A549 (cell line): ENCODE data around the gene CASTOR1. TPM values are rescaled to one million over a fixed set of nuclear protein-coding genes. Genes with fewer than 3 reads are reported as not detected.

ENCODE experiments used
- ATAC-seq, 2 experiments: fragments of 200-7000 bp in 1 of 2; fragments of >200 bp in 1 of 2; cut with Nextera tagmentation in 1 of 2; cut with Tn5 transposase in 1 of 2; 3 replicates each; pipeline versions ENCODE4 v1.8.0 to v1.9.1; 2018 to 2020; ENCODE audit warnings: mild to moderate bottlenecking in 1 of 2, moderate library complexity in 1 of 2
- CTCF ChIA-PET: fragments of 300-600 bp; sonication (Branson Sonifier 250); formaldehyde crosslinking; extraction: SDS; loops from one replicate; lab custom pipeline; 2021; ENCODE audit warnings: antibody characterized with exemption, inconsistent platforms; lab: Yijun Ruan, JAX
- POLR2A ChIA-PET: fragments of 350-600 bp; formaldehyde crosslinking; extraction: SDS; loops from one replicate; lab custom pipeline; 2021; ENCODE audit warnings: antibody characterized with exemption, inconsistent platforms; lab: Yijun Ruan, JAX
- DNase-seq, 2 experiments: peaks; one replicate each; pipeline versions ENCODE4 v3.0.0 to v3.0.0-alpha.2; 2011 to 2016; ENCODE audit warnings: low read depth in 1 of 2, low spot score in 1 of 2
- FAIRE-seq: peaks from 2 replicates; lab custom pipeline; 2011; peaks lifted over from hg19 to GRCh38; lab: Jason Lieb, UNC
- H3K27ac ChIP-seq, 2 experiments: fragments of >200 bp; sonication (Bioruptor Twin); formaldehyde crosslinking; 3 replicates each; pipeline ENCODE4 v1.5.1; 2016 to 2017
- H3K4me1 ChIP-seq: fragments of >200 bp; sonication (Bioruptor Twin); formaldehyde crosslinking; 3 replicates; pipeline ENCODE4 v1.6.1; 2016
- H3K4me2 ChIP-seq: fragments of >200 bp; sonication (Bioruptor Twin); formaldehyde crosslinking; 3 replicates; pipeline ENCODE4 v1.6.1; 2016
- H3K4me3 ChIP-seq: fragments of >200 bp; sonication (Bioruptor Twin); formaldehyde crosslinking; 3 replicates; pipeline ENCODE4 v1.5.1; 2016
- H3K9me3 ChIP-seq: fragments of >200 bp; sonication (Bioruptor Twin); formaldehyde crosslinking; 3 replicates; pipeline ENCODE4 v1.6.1; 2016
- BHLHE40 ChIP-seq: IDR thresholded peaks from 2 replicates; pipeline ENCODE4 v1.6.1; 2012; ENCODE audit warnings: low read depth, low read length, inconsistent platforms
- CEBPB ChIP-seq, 2 experiments: fragments of >200 bp in 1 of 2; sonication (Bioruptor Twin) in 1 of 2; formaldehyde crosslinking in 1 of 2; IDR thresholded peaks; 2 replicates each; pipeline ENCODE4 v1.6.1; 2012 to 2016
- EHF ChIP-seq: fragments of 250-450 bp; sonication (Bioruptor Pico); IDR thresholded peaks from 2 replicates; pipeline ENCODE4 v1.5.0; 2020; ENCODE audit warnings: mild to moderate bottlenecking
- FOSL2 ChIP-seq, 2 experiments: fragments of 450-650 bp in 1 of 2; fragments of >200 bp in 1 of 2; sonication (Bioruptor Twin) in 1 of 2; formaldehyde crosslinking; IDR thresholded peaks; 2 replicates each; pipeline versions ENCODE4 v1.5.0 to v1.6.1; 2016 to 2020; ENCODE audit warnings: mild to moderate bottlenecking in 1 of 2, moderate library complexity in 1 of 2
- GATA3 ChIP-seq: IDR thresholded peaks from 2 replicates; pipeline ENCODE4 v1.6.1; 2012; ENCODE audit warnings: borderline replicate concordance
- HEYL ChIP-seq: fragments of 250-450 bp; sonication (Bioruptor Pico); IDR thresholded peaks from 2 replicates; pipeline ENCODE4 v1.8.0; 2021; ENCODE audit warnings: mild to moderate bottlenecking, moderate library complexity
- HMGXB4 ChIP-seq: fragments of 250-450 bp; sonication (Bioruptor Pico); IDR thresholded peaks from 2 replicates; pipeline ENCODE4 v1.5.0; 2021; ENCODE audit warnings: mild to moderate bottlenecking, moderate library complexity, borderline replicate concordance
- HOXB5 ChIP-seq: fragments of 250-450 bp; sonication (Bioruptor Pico); IDR thresholded peaks from 2 replicates; pipeline ENCODE4 v1.5.0; 2020; ENCODE audit warnings: mild to moderate bottlenecking, moderate library complexity
- KDM1A ChIP-seq: fragments of 200-600 bp; sonication (generic); IDR thresholded peaks from 2 replicates; pipeline ENCODE4 v1.6.1; 2016; ENCODE audit warnings: low read depth, mild to moderate bottlenecking
- MAZ ChIP-seq: fragments of 150-350 bp; IDR thresholded peaks from 2 replicates; pipeline ENCODE4 v1.6.1; 2014; ENCODE audit warnings: antibody characterized with exemption, low read depth, low read length, borderline replicate concordance
- PBX3 ChIP-seq: IDR thresholded peaks from 2 replicates; pipeline ENCODE4 v1.6.1; 2012
- POLR2AphosphoS2 ChIP-seq: conservative IDR thresholded peaks from 2 replicates; pipeline ENCODE4 v1.6.1; 2012; ENCODE audit warnings: low read length, improper control_type of control experiment, inconsistent platforms
- REST ChIP-seq: fragments of 200-600 bp; sonication (generic); IDR thresholded peaks from 2 replicates; pipeline ENCODE4 v1.6.1; 2016; ENCODE audit warnings: antibody characterized with exemption, mild to moderate bottlenecking, moderate library complexity
- RNF2 ChIP-seq: fragments of 200-600 bp; sonication (generic); IDR thresholded peaks from 2 replicates; pipeline ENCODE4 v1.6.1; 2016; ENCODE audit warnings: low read depth, mild to moderate bottlenecking, antibody characterized with exemption, moderate library complexity, borderline replicate concordance
- SREBF2 ChIP-seq: fragments of 450-650 bp; IDR thresholded peaks from 2 replicates; pipeline ENCODE4 v1.6.1; 2014; ENCODE audit warnings: mild to moderate bottlenecking, moderate library complexity
- TP53 ChIP-seq: fragments of 250-450 bp; sonication (Bioruptor Pico); IDR thresholded peaks from 2 replicates; pipeline ENCODE4 v1.5.0; 2021; ENCODE audit warnings: mild to moderate bottlenecking, moderate library complexity
- ZNF302 ChIP-seq: fragments of 250-450 bp; sonication (Bioruptor Pico); IDR thresholded peaks from 2 replicates; pipeline ENCODE4 v1.9.0; 2021; ENCODE audit warnings: inconsistent platforms, mild to moderate bottlenecking, moderate library complexity
- ZSCAN20 ChIP-seq: fragments of 250-450 bp; sonication (Bioruptor Pico); IDR thresholded peaks from 2 replicates; pipeline ENCODE4 v1.8.0; 2022; ENCODE audit warnings: mild to moderate bottlenecking, moderate library complexity
- WGBS: methylation state at CpG from one replicate; pipeline ENCODE4 v1.1.6; 2017; ENCODE audit errors: missing lambda C conversion rate; 5-methylcytosine and 5-hydroxymethylcytosine counted together
- polyA plus RNA-seq, 4 experiments: library from polyadenylated mRNA; depleted of rRNA in 3 of 4; stranded (reverse); fragments of >200 nt; fragmentation: RNase III in 1 of 4; extraction: RNeasy Plus Mini Kit Qiagen cat#74134 plus additional on column Dnase treatment in 1 of 4; gene quantifications; 2 replicates in 3 of 4; 3 replicates in 1 of 4; pipeline ENCODE4 v1.2.3, GENCODE V29; 2011 to 2017
- TF ChIP-seq, protein P1 (sequence below): fragments of 450-650 bp; IDR thresholded peaks from 2 replicates; pipeline ENCODE4 v1.6.1; 2014; ENCODE audit warnings: antibody characterized with exemption
- TF ChIP-seq, protein P2 (sequence below): fragments of 250-450 bp; sonication (Bioruptor Pico); IDR thresholded peaks from 2 replicates; pipeline ENCODE4 v1.5.0; 2020; ENCODE audit warnings: low read depth, mild to moderate bottlenecking, moderate library complexity

The CASTOR1 gene
- polyA plus RNA-seq, 2 of the 4 experiments (the other 2 are of a cell fraction), result 4.7 to 12.2 TPM

GRCh38 chr22:30304495-30305244 is 15.4 kb upstream of the CASTOR1 start:
- TF ChIP-seq TP53 (CRISPR knock-in tag), result no peak
- TF ChIP-seq FOSL2 (IDR thresholded peaks at IDR 0.05), result no peak
- no peak for TF ChIP-seq FOSL2 (CRISPR knock-in tag; IDR thresholded peaks at IDR 0.05)
- TF ChIP-seq POLR2AphosphoS2, result no peak
- TF ChIP-seq MAZ, result no peak
- no peak for TF ChIP-seq REST
- TF ChIP-seq BHLHE40, result no peak
- no peak for TF ChIP-seq ZNF302 (CRISPR knock-in tag)
- TF ChIP-seq SREBF2, result no peak
- no peak for TF ChIP-seq HOXB5 (CRISPR knock-in tag)
- TF ChIP-seq, protein P1, sequence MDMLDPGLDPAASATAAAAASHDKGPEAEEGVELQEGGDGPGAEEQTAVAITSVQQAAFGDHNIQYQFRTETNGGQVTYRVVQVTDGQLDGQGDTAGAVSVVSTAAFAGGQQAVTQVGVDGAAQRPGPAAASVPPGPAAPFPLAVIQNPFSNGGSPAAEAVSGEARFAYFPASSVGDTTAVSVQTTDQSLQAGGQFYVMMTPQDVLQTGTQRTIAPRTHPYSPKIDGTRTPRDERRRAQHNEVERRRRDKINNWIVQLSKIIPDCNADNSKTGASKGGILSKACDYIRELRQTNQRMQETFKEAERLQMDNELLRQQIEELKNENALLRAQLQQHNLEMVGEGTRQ, result no peak
- no peak for TF ChIP-seq HEYL (CRISPR knock-in tag)
- TF ChIP-seq EHF (CRISPR knock-in tag), result no peak
- no peak for TF ChIP-seq RNF2
- no peak for TF ChIP-seq GATA3
- Histone ChIP-seq H3K4me3 (no peak overlapping the region), H3K4me2 (no peak overlapping the region), H3K9me3 (no peaks in the 10 kb centered on the region), H3K27ac (no peak overlapping the region), H3K4me1 (peaks cover 9% of the 10 kb centered on the region)
- ATAC-seq, result no peak
- no peak for DNase-seq
- FAIRE-seq, result no peak
- ChIA-PET POLR2A (no interaction called here), CTCF (interaction anchor here (1.0 to 1.3 kb wide), 2 partner anchors 16 to 18 kb away, joined by 4 to 6 read pairs; no protein-coding TSS in a partner anchor)
- 88% methylated on average over 7 of the region's 7 CpGs for WGBS

DNA sequence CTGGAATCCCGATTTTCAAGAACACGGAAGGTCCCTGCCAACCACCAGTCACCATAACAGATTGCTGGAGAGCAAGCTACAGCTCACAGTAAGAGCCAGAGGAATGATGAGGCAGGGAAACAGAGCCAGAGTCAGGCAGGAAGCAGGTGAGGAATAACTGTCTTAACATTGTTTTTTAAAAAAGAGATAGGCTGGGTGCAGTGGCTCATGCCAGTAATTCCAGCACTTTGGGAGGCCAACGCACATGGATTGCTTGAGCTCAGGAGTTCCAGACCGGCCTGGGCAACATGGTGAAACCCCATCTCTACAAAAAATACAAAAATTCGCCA is 13.5 kb upstream of the CASTOR1 start:
- H3K27ac ChIP-seq, result no peak overlapping the region; a peak in 1 of 6 replicates
- POLR2A ChIA-PET, result no interaction called here
- 97% methylated on average over 5 of the region's 5 CpGs for WGBS

More for the DNA sequence above, 13.5 kb upstream of the CASTOR1 start:
- FAIRE-seq (no peak), ATAC-seq (no peak)
- Histone ChIP-seq H3K4me1 (peaks cover 9% of the 10 kb centered on the region), H3K4me2 (no peak overlapping the region), H3K9me3 (no peaks in the 10 kb centered on the region), H3K4me3 (no peak overlapping the region)
- CTCF ChIA-PET, result interaction anchor here (1.2 to 4.1 kb wide), 4 partner anchors 11 to 195 kb away, joined by 3 to 17 read pairs (median 11); partner anchors contain the start of gene RNF215
- TF ChIP-seq GATA3, result no peak
- no peak for TF ChIP-seq HMGXB4 (CRISPR knock-in tag)
- no peak for TF ChIP-seq KDM1A
- no peak for TF ChIP-seq CEBPB (IDR thresholded peaks at IDR 0.05)
- no peak for TF ChIP-seq ZSCAN20
- no peak for TF ChIP-seq PBX3
- TF ChIP-seq, protein P2, sequence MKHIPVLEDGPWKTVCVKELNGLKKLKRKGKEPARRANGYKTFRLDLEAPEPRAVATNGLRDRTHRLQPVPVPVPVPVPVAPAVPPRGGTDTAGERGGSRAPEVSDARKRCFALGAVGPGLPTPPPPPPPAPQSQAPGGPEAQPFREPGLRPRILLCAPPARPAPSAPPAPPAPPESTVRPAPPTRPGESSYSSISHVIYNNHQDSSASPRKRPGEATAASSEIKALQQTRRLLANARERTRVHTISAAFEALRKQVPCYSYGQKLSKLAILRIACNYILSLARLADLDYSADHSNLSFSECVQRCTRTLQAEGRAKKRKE, result no peak
- no peak for TF ChIP-seq SREBF2
- TF ChIP-seq, all 56 proteins: peak for 0
- no peak for DNase-seq
